Testis (tissue), 2 donors: ENCODE results near the gene LRRC3.

Source experiments
- POLR2A ChIP-seq: fragments of 450-650 bp; IDR thresholded peaks from one replicate; pipeline ENCODE4 v1.6.1; 2017; ENCODE audit warnings: antibody characterized with exemption, mild to moderate bottlenecking, moderate library complexity
- TF ChIP-seq, protein P1 (sequence below), 3 experiments: fragments of 450-650 bp in 2 of 3; fragments of 200-600 bp in 1 of 3; sonication (generic) in 1 of 3; IDR thresholded peaks; one replicate each; pipeline ENCODE4 v1.5.1; 2016 to 2019; ENCODE audit warnings: antibody characterized with exemption in 3 of 3, mild to moderate bottlenecking in 2 of 3, moderate library complexity in 1 of 3

DNA sequence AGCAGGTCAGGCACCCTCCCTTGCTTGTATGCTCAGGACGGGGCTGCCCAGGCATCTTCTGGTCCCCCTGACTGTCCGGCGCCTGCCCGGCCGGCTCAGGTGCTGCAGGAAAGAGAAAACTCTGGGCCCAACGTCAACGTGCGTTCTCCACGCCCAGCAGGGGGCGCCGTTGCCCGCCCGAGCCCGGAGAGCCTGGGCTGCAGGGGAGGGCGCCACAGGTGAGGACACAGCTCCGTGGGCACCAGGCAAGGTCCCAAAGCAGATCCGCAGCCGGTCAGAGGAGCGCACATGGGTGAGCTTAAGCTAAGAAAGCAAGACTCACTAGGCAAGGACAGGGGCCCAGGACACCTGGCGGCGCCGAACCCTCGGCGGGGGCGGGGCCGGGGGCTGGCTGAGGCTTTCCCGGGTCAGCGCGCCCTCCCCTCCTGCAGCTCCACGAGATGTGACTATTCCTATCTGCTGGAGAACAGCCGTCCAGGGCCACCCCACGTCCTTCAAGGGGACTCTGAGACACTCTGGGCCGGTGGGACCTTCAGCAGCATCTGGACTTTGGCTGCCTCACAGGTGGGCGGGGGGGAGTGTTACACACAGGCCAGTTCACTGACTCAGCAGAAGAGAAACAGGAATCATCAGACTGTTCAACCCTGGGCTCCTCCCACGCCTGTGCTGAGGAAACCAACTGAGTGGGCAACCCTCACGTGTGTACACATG is 55.4 kb downstream of the LRRC3 start:
- TF ChIP-seq, protein P1, sequence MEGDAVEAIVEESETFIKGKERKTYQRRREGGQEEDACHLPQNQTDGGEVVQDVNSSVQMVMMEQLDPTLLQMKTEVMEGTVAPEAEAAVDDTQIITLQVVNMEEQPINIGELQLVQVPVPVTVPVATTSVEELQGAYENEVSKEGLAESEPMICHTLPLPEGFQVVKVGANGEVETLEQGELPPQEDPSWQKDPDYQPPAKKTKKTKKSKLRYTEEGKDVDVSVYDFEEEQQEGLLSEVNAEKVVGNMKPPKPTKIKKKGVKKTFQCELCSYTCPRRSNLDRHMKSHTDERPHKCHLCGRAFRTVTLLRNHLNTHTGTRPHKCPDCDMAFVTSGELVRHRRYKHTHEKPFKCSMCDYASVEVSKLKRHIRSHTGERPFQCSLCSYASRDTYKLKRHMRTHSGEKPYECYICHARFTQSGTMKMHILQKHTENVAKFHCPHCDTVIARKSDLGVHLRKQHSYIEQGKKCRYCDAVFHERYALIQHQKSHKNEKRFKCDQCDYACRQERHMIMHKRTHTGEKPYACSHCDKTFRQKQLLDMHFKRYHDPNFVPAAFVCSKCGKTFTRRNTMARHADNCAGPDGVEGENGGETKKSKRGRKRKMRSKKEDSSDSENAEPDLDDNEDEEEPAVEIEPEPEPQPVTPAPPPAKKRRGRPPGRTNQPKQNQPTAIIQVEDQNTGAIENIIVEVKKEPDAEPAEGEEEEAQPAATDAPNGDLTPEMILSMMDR (IDR thresholded peaks at IDR 0.05) = peak; percentile 65 to 88 (median 79)
- TF ChIP-seq POLR2A = no peak
